Fibroblast of villous mesenchyme (primary cell): ENCODE results near the gene MAD1L1. TPM values are rescaled to one million over a fixed set of nuclear protein-coding genes. Genes with fewer than 3 reads are reported as not detected.
A peak's percentile ranks its signal among the peaks of the same experiment; 100 is the strongest.

Experiments
- DNase-seq: peaks from one replicate; pipeline ENCODE4 v3.0.0-alpha.2; 2010; ENCODE audit warnings: low read depth
- H3K4me3 ChIP-seq: 2 replicates; pipeline ENCODE4 v1.5.1; 2011; ENCODE audit warnings: low read depth, mild to moderate bottlenecking, low read length
- total RNA-seq: library from RNA; depleted of rRNA; stranded (reverse); fragments of >200 nt; gene quantifications from 2 replicates; pipeline ENCODE4 v1.2.3, GENCODE V29; 2012
- TF ChIP-seq, protein P1 (sequence below): IDR thresholded peaks from 2 replicates; pipeline ENCODE4 v1.5.1; 2012; ENCODE audit warnings: low read depth, mild to moderate bottlenecking, low read length; ENCODE audit not compliant: insufficient read depth

Gene MAD1L1
- total RNA-seq, 1 donor, result 43.6 TPM

- no peak overlapping the region for H3K4me3 ChIP-seq
- TF ChIP-seq, protein P1, sequence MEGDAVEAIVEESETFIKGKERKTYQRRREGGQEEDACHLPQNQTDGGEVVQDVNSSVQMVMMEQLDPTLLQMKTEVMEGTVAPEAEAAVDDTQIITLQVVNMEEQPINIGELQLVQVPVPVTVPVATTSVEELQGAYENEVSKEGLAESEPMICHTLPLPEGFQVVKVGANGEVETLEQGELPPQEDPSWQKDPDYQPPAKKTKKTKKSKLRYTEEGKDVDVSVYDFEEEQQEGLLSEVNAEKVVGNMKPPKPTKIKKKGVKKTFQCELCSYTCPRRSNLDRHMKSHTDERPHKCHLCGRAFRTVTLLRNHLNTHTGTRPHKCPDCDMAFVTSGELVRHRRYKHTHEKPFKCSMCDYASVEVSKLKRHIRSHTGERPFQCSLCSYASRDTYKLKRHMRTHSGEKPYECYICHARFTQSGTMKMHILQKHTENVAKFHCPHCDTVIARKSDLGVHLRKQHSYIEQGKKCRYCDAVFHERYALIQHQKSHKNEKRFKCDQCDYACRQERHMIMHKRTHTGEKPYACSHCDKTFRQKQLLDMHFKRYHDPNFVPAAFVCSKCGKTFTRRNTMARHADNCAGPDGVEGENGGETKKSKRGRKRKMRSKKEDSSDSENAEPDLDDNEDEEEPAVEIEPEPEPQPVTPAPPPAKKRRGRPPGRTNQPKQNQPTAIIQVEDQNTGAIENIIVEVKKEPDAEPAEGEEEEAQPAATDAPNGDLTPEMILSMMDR, result no peak
- no peak for DNase-seq
Measured at GRCh38 chr7:1952781-1953180, 280.0 kb downstream of the MAD1L1 start.

DNA sequence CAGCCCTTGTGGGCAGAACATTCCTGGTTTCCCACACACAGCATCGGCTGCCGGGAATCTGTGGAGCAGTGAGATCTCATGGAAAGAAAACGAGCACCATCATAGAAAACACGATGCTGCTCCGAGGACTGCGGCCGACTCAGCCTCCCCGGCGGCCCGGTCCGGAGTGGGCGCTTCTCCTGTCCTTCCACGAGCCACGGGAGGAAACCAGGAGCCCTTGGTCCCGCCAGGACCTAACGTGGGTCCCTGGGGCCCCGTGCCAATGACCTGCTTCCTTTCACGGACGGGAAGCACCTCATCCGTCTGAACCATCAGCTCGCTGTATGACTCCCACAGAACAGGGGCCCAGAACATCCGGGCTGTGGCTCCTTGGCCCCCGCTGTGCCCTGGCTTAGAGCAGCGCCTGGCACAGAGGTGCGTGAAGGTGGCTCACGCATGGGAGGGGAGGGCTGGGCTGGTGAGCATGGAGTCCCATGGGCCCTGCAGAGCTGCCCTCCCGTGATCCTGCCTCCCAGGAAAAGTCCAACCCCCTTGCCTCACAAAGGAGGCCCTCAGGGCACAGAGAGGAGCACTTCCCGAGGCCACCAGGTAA lies 280.5 kb downstream of the MAD1L1 start:
- no peak for DNase-seq
- H3K4me3 ChIP-seq, result no peak overlapping the region
- TF ChIP-seq, protein P1, result no peak

DNA sequence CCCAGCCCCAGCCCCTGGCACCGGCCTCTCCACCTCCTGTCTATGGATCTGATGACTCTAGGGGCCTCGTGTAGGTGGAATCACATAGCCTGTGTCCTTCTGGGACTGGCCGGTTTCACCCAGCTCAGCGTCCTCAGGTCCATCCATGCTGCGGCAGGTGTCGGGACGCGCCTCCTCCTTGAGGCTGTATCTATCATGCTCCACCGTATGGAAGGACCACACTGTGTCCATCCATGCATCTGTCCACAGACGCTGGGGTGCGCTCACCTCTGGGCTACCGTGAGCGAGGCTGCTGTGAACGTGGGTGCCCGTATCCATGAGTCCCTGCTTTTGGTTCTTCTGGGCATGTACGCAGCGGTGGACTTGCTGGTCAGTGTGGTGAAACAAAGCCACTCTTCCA lies 281.1 kb downstream of the MAD1L1 start:
- no peak overlapping the region for H3K4me3 ChIP-seq
- TF ChIP-seq, protein P1, result no peak
- DNase-seq, result no peak

DNA sequence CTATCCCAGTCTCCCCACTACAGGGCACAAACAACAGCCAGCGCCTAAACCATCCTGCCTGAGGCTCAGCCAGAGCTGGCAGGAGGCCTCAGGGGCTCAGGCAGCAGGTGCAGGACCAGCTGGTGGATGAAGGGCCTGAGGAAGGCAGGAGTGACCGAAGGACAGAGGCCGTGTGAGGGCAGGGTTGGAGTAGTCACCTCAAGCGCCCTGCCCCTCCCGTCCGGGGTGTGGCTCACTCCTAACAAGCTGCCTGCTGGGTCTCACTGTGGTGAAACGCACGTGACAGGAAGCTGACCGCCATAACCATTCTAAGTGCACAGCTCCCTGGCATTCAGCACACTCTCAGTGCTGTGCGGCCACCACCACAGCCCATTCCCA lies 281.6 kb downstream of the MAD1L1 start:
- peak; percentile 47 for DNase-seq
- no peak overlapping the region for H3K4me3 ChIP-seq
- TF ChIP-seq, protein P1, result no peak

GRCh38 chr7:1950452-1951158 lies 282.1 kb downstream of the MAD1L1 start:
- DNase-seq, result peak; percentile 21
- no peak overlapping the region for H3K4me3 ChIP-seq
- TF ChIP-seq, protein P1, result no peak

- TF ChIP-seq, protein P1, result no peak
- no peak for DNase-seq
- no peak overlapping the region for H3K4me3 ChIP-seq
Measured at GRCh38 chr7:1950066-1950451, 282.7 kb downstream of the MAD1L1 start.

DNA sequence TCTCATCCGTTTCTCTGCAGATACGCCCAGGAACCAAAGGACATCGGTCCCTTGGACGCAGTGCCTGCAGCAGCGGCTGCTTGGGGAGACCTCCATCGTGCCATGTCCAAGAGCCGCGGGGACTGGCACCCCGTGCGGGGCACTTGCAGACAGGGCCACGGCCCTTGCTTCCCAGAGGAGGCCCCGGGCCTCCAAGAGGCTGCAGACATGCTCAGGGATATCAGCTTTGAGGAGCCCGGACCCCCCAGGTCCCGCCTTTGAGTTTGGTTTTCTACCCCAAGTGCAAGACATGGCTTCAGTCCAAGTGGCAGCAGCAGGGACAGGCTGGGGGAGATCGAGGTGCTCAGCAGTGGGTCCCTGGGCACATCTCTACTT lies 283.1 kb downstream of the MAD1L1 start:
- no peak overlapping the region for H3K4me3 ChIP-seq
- TF ChIP-seq, protein P1, result no peak
- no peak for DNase-seq
